GM18502 (cell line): ENCODE results near the gene CLCC1.
"Not testable (repeated sequence)": the region's sequence is repeated elsewhere in the genome, so short reads cannot be mapped to it uniquely, and the experiment has no call there.

Source experiments
- ATAC-seq: cut with Tn5 transposase; IDR thresholded peaks from one replicate; pipeline ENCODE4 v1.9.1; 2021; ENCODE audit warnings: mild to moderate bottlenecking; ENCODE audit not compliant: unreplicated experiment, poor library complexity

CLCC1 gene

GRCh38 chr1:108963052-108963686 lies at the start of gene CLCC1:
Gene CLCC1 (minus strand): TSS chr1:108963484. CDS start chr1:108950437, 13,047 bp downstream.
- ATAC-seq: peak; percentile 95

- no peak for ATAC-seq
Observed at GRCh38 chr1:109011335-109011734, 48.1 kb upstream of the CLCC1 start.

GRCh38 chr1:108996622-108997021 lies 33.3 kb upstream of the CLCC1 start:
- ATAC-seq: not testable (repeated sequence)

- no peak for ATAC-seq
Observed at GRCh38 chr1:108983114-108983513, 19.8 kb upstream of the CLCC1 start.

- no peak for ATAC-seq
Observed at GRCh38 chr1:108976658-108977057, 13.4 kb upstream of the CLCC1 start.

- ATAC-seq: no peak
Observed at GRCh38 chr1:108972951-108973350, 9.7 kb upstream of the CLCC1 start.

- no peak for ATAC-seq
Observed at GRCh38 chr1:108969346-108969745, 6.1 kb upstream of the CLCC1 start.

GRCh38 chr1:108962681-108963051 lies 618 bp downstream of the CLCC1 start:
- ATAC-seq: peak; percentile 27

GRCh38 chr1:108961752-108962486 lies 1.4 kb downstream of the CLCC1 start:
- no peak for ATAC-seq

- no peak for ATAC-seq
Observed at GRCh38 chr1:108961198-108961597, 2.1 kb downstream of the CLCC1 start.

- no peak for ATAC-seq
Observed at GRCh38 chr1:108960719-108961118, 2.6 kb downstream of the CLCC1 start.

- ATAC-seq: no peak
Observed at GRCh38 chr1:108957888-108958287, 5.4 kb downstream of the CLCC1 start.

GRCh38 chr1:108955881-108956280 lies 7.4 kb downstream of the CLCC1 start:
- ATAC-seq: no peak

GRCh38 chr1:108955111-108955510 lies 8.2 kb downstream of the CLCC1 start:
- no peak for ATAC-seq

GRCh38 chr1:108953452-108953851 lies 9.8 kb downstream of the CLCC1 start:
- ATAC-seq: no peak

- ATAC-seq: no peak
Observed at GRCh38 chr1:108951242-108951641, 12.0 kb downstream of the CLCC1 start.

- no peak for ATAC-seq
Observed at GRCh38 chr1:108949044-108949443, 14.2 kb downstream of the CLCC1 start.

- no peak for ATAC-seq
Observed at GRCh38 chr1:108947871-108948525, 15.3 kb downstream of the CLCC1 start.

- ATAC-seq: no peak
Observed at GRCh38 chr1:108936170-108936569, 27.1 kb downstream of the CLCC1 start.

GRCh38 chr1:108933944-108934343 lies 29.3 kb downstream of the CLCC1 start:
- ATAC-seq: no peak

GRCh38 chr1:108927565-108927964 lies 35.7 kb downstream of the CLCC1 start:
- ATAC-seq: not testable (repeated sequence)
